Psoas muscle (tissue), 8 donors: ENCODE data around the gene AGO1. TPM values are rescaled to one million over a fixed set of nuclear protein-coding genes. Genes with fewer than 3 reads are reported as not detected.

Source experiments
- ATAC-seq, 4 donors: fragments of 200-7000 bp; cut with Tn5 transposase; one replicate each; pipeline ENCODE4 v1.9.1; 2020; ENCODE audit warnings: moderate library complexity in 3 of 4, mild to moderate bottlenecking in 2 of 4
- DNase-seq, 2 donors: peaks; one replicate each; pipeline ENCODE4 v3.0.0-alpha.2; 2020
- H3K27ac ChIP-seq: fragments of 200-600 bp; one replicate; pipeline ENCODE4 v1.8.0; 2022
- H3K27me3 ChIP-seq, 3 donors: fragments of 200-600 bp in 1 of 3; one replicate each; pipeline versions ENCODE4 v1.6.1 to v1.8.0; 2013 to 2022; ENCODE audit warnings: low read length in 2 of 3, mild to moderate bottlenecking in 2 of 3, moderate library complexity in 1 of 3; ENCODE audit not compliant: insufficient read depth in 3 of 3
- H3K36me3 ChIP-seq, 2 donors: fragments of 200-600 bp in 1 of 2; one replicate each; pipeline versions ENCODE4 v1.6.1 to v1.8.0; 2013 to 2022; ENCODE audit warnings: low read depth in 1 of 2, mild to moderate bottlenecking in 1 of 2, moderate library complexity in 1 of 2; ENCODE audit not compliant: insufficient read depth in 1 of 2
- H3K4me1 ChIP-seq: fragments of 200-600 bp; one replicate; pipeline ENCODE4 v1.8.0; 2022
- H3K4me3 ChIP-seq: fragments of 200-600 bp; one replicate; pipeline ENCODE4 v1.8.0; 2022; ENCODE audit warnings: mild to moderate bottlenecking
- H3K9me3 ChIP-seq: fragments of 200-600 bp; one replicate; pipeline ENCODE4 v1.8.0; 2022
- CTCF ChIP-seq: fragments of 200-600 bp; IDR thresholded peaks from one replicate; pipeline ENCODE4 v1.8.0; 2022; ENCODE audit warnings: antibody characterized with exemption
- WGBS, 3 donors: extraction: QIAGEN DNeasy Blood & Tissue Kit; methylation state at CpG; one replicate each; pipeline versions ENCODE4 v1.1.6 to v1.1.7; 2013; 5-methylcytosine and 5-hydroxymethylcytosine counted together
- intact Hi-C, 2 donors: fragments of 100-400 bp; cut with DNase I; formaldehyde crosslinking; loops; one replicate each; pipeline versions ENCODE4 v1.11.0 to v1.14.2; 2022
- long read RNA-seq, 2 donors: library from polyadenylated mRNA; unstranded; transcript quantifications; one replicate each; pipeline ENCODE4 v2.0.0, GENCODE V29; 2021
- polyA plus RNA-seq, 3 donors: library from polyadenylated mRNA; stranded (reverse); fragments of 200-250 nt; gene quantifications; one replicate each; pipeline ENCODE4 v1.2.3, GENCODE V29; 2013
- total RNA-seq, 4 donors: library from RNA; stranded (reverse); fragmentation: NEBNext Ultra II Directional in 2 of 4; extraction: Animal tissue kit (Norgen Biotek cat#: 25700) in 2 of 4; gene quantifications; one replicate each; pipeline versions ENCODE4 v1.2.1 to v1.2.4, GENCODE V29; 2021 to 2023
- donor health status: healthy with polysubstance abuse.
- donor health status: DM: no; HTN: no; CAD: no; lungs with moderate emphysema.
- donor health status: Bipolar disorder and iron deficiency.
- donor health status: healthy.
- donor health status: DM: yes; HTN: yes; CAD: no.
- donor health status: DM: no; HTN: no; CAD: no.
- donor health status: DM: no; HTN: no; CAD: no.
- donor health status: DM: yes; HTN: yes; CAD: no.

Gene AGO1
- 10 to 100 TPM in 3 of 4 donors, 1 to 10 TPM in 1; 9.8 to 16.3 (median 12.8) TPM for total RNA-seq
- polyA plus RNA-seq: 1 to 10 TPM; 2.2 to 6.4 (median 2.4) TPM
- long read RNA-seq, donor 1, partial matches to known transcripts: 0 of 4 reads
- long read RNA-seq, donor 1, other reads (novel, unspliced or antisense): 4 of 4 reads
- long read RNA-seq, donor 2, full-length matches to known transcripts: 1 of 11 reads
- long read RNA-seq, donor 2, partial matches to known transcripts: 0 of 11 reads
- long read RNA-seq, donor 2, other reads (novel, unspliced or antisense): 10 of 11 reads

- Histone ChIP-seq H3K4me1 (peaks cover 6% of the 10 kb centered on the region), H3K27me3 (no peaks in the 10 kb centered on the region), H3K36me3 (no peaks in the 10 kb centered on the region), H3K27ac (peak within 1 kb of the TSS; percentile 68), H3K4me3 (peak within 1 kb of the TSS; percentile 98), H3K9me3 (no peaks in the 10 kb centered on the region)
- 0 to 1% (median 1%) methylated on average over 39 to 58 of the region's 58 CpGs for WGBS, 3 donors
- peak; percentile 97 for TF ChIP-seq CTCF
- intact Hi-C loops: loop anchor here in 1 of 2 donors (5.0 kb wide), 1 partner anchor 44 kb away; no protein-coding TSS in a partner anchor
- DNase-seq: peak; percentile 96 to 98
- ATAC-seq: peak; percentile 97 to 99 (median 98)
Measured at GRCh38 chr1:35882945-35883634, at the start of gene AGO1. TSS of gene AGO1 (plus strand) at chr1:35883209. CDS start at chr1:35883422, 213 bp downstream.

- H3K27me3 ChIP-seq: no peaks in the 10 kb centered on the region
- intact Hi-C loops: no loop called here
- TF ChIP-seq CTCF: no peak
- no peak overlapping the region for H3K27ac ChIP-seq
- no peaks in the 10 kb centered on the region for H3K9me3 ChIP-seq
- WGBS, 3 donors: 90 to 96% (median 93%) methylated on average over 2 of the region's 2 CpGs
- no peaks in the 10 kb centered on the region for H3K4me1 ChIP-seq
- ATAC-seq (no peak), DNase-seq (no peak)
- H3K4me3 ChIP-seq: no peak overlapping the region
- H3K36me3 ChIP-seq: peaks cover 0 to 100% of the 10 kb centered on the region in 2 donors
Measured at GRCh38 chr1:35833395-35833794, 49.6 kb upstream of the AGO1 start.

- no peak overlapping the region for H3K4me3 ChIP-seq
- ATAC-seq (no peak), DNase-seq (no peak)
- no peaks in the 10 kb centered on the region for H3K9me3 ChIP-seq
- no peak for TF ChIP-seq CTCF
- H3K27me3 ChIP-seq: no peaks in the 10 kb centered on the region
- intact Hi-C loops: no loop called here
- WGBS, 3 donors: 69 to 80% (median 78%) methylated on average over 2 of the region's 2 CpGs
- H3K36me3 ChIP-seq: peaks cover 0 to 98% of the 10 kb centered on the region in 2 donors
- no peaks in the 10 kb centered on the region for H3K4me1 ChIP-seq
- H3K27ac ChIP-seq: no peak overlapping the region
Measured at GRCh38 chr1:35834218-35834617, 48.8 kb upstream of the AGO1 start.

GRCh38 chr1:35835398-35835797 lies 47.6 kb upstream of the AGO1 start:
- Histone ChIP-seq H3K4me1 (no peaks in the 10 kb centered on the region), H3K36me3 (peaks cover 0 to 98% of the 10 kb centered on the region in 2 donors), H3K4me3 (no peak overlapping the region), H3K27ac (no peak overlapping the region), H3K9me3 (no peaks in the 10 kb centered on the region), H3K27me3 (no peaks in the 10 kb centered on the region)
- no peak for ATAC-seq
- intact Hi-C loops: no loop called here
- TF ChIP-seq CTCF: no peak
- 64 to 75% (median 68%) methylated on average over 2 of the region's 2 CpGs for WGBS, 3 donors
- no peak for DNase-seq
